GM23248 (cell line): Measurements from ENCODE around the gene NAV2. TPM values are rescaled to one million over a fixed set of nuclear protein-coding genes. Genes with fewer than 3 reads are reported as not detected.

Source experiments
- DNase-seq: peaks from one replicate; pipeline ENCODE4 v3.0.0-alpha.2; 2015
- H2AFZ ChIP-seq: fragments of 200-600 bp; sonication (generic); 2 replicates; pipeline ENCODE4 v1.6.1; 2016; ENCODE audit warnings: antibody characterized with exemption
- H3F3A ChIP-seq: fragments of 200-600 bp; sonication (generic); 2 replicates; pipeline ENCODE4 v1.6.1; 2016; ENCODE audit warnings: mild to moderate bottlenecking, antibody characterized with exemption, mixed run types; ENCODE audit not compliant: insufficient read depth
- H3K27ac ChIP-seq: fragments of 200-600 bp; sonication (generic); 2 replicates; pipeline ENCODE4 v1.5.1; 2016; ENCODE audit warnings: mild to moderate bottlenecking
- H3K27me3 ChIP-seq: fragments of 200-600 bp; sonication (generic); replicated peaks from 2 replicates; pipeline ENCODE4 v1.6.1; 2016; ENCODE audit warnings: mild to moderate bottlenecking; ENCODE audit not compliant: insufficient read depth
- H3K36me3 ChIP-seq: fragments of 200-600 bp; sonication (generic); 2 replicates; pipeline ENCODE4 v1.6.1; 2016; ENCODE audit warnings: low read depth, mild to moderate bottlenecking
- H3K4me1 ChIP-seq: fragments of 200-600 bp; sonication (generic); 2 replicates; pipeline ENCODE4 v1.6.1; 2016; ENCODE audit warnings: mild to moderate bottlenecking; ENCODE audit not compliant: insufficient read depth
- H3K4me2 ChIP-seq: fragments of 200-600 bp; sonication (generic); one replicate; pipeline ENCODE4 v1.6.1; 2016; ENCODE audit warnings: mild to moderate bottlenecking; ENCODE audit not compliant: unreplicated experiment
- H3K4me3 ChIP-seq: fragments of 200-600 bp; sonication (generic); 2 replicates; pipeline ENCODE4 v1.5.1; 2016; ENCODE audit warnings: mild to moderate bottlenecking
- H3K79me2 ChIP-seq: fragments of 200-600 bp; sonication (generic); 2 replicates; pipeline ENCODE4 v1.6.1; 2016; ENCODE audit warnings: mild to moderate bottlenecking; ENCODE audit not compliant: insufficient read depth
- H3K9ac ChIP-seq: fragments of 200-600 bp; sonication (generic); 2 replicates; pipeline ENCODE4 v1.6.1; 2016; ENCODE audit warnings: mild to moderate bottlenecking
- H3K9me2 ChIP-seq: fragments of 200-600 bp; sonication (generic); 2 replicates; pipeline ENCODE4 v1.6.1; 2016; ENCODE audit warnings: mixed run types, mild to moderate bottlenecking, moderate library complexity; ENCODE audit not compliant: insufficient read depth
- H3K9me3 ChIP-seq: fragments of 200-600 bp; sonication (generic); one replicate; pipeline ENCODE4 v1.6.1; 2017; ENCODE audit warnings: low read depth
- H4K20me1 ChIP-seq: fragments of 200-600 bp; sonication (generic); 2 replicates; pipeline ENCODE4 v1.6.0; 2016; ENCODE audit not compliant: insufficient read depth
- EZH2 ChIP-seq: fragments of 200-600 bp; sonication (generic); IDR thresholded peaks from 2 replicates; pipeline ENCODE4 v1.6.1; 2018; ENCODE audit warnings: antibody characterized with exemption, mild to moderate bottlenecking; ENCODE audit not compliant: insufficient read depth, poor library complexity, severe bottlenecking
- EZH2phosphoT487 ChIP-seq: fragments of 200-600 bp; sonication (generic); IDR thresholded peaks from 2 replicates; pipeline ENCODE4 v1.6.1; 2018; ENCODE audit warnings: antibody characterized with exemption, moderate library complexity, mild to moderate bottlenecking, low read depth; ENCODE audit not compliant: insufficient read depth
- WGBS, 2 experiments: methylation state at CpG; one replicate each; pipeline ENCODE4 v1.1.6; 2015 to 2017; ENCODE audit warnings: low lambda C conversion rate in 2 of 2, low coverage in 1 of 2; ENCODE audit errors: missing lambda C conversion rate in 2 of 2; 5-methylcytosine and 5-hydroxymethylcytosine counted together
- in situ Hi-C: fragments of 300-500 bp; cut with MboI; formaldehyde crosslinking; loops from 2 replicates; pipeline ENCODE4 v1.15.0; 2020
- polyA plus RNA-seq: library from polyadenylated mRNA; unstranded; fragments of >200 nt; fragmentation: Nextera tagmentation; extraction: Ambion mirVana; gene quantifications from 2 replicates; pipeline ENCODE4 v1.2.1, GENCODE V29; 2016
- total RNA-seq: library from RNA; depleted of rRNA; stranded (reverse); fragments of >200 nt; shearing (Covaris generic); gene quantifications from 2 replicates; pipeline ENCODE4 v1.2.3, GENCODE V29; 2014

Gene NAV2
- total and polyA plus RNA-seq, 2 experiments from 2014 or later = 5.7 to 11.9 TPM

DNA sequence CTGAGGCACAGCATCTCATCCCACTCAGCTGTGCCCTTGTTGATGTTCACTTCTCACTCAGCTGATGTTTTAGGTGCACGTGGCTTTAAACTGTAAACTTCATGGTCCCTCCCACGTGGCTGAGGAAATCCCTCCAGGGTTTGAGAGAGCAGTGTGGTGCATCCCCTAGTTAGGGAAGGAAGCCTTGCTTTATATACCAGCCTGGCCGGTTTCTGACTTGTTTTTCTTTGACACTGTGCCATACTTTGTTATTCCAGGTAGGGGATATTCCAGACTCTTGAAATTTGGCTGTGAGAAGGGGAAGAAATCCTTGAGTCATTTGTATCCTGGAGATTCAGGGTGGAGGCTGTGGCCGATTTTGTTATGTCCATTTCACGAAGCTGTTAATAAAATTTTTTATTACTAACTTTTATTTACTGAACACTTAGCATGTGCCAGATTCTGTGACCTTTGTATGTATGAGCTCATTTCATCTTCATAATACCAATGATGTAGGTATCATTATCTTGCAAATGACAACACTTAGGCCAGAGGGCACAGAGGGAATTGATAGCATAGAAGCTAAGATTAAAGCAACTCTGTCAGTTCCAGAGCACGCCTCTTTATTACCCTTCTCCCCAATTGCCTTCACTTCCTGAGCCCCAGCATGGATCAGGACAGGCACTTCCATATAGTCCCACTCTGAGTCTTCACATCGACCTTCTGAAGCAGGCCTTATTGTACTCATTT is 116.6 kb downstream of the NAV2 start:
- TF ChIP-seq EZH2phosphoT487 (no peak), EZH2 (no peak)
- no peaks in the 10 kb centered on the region for H3K4me1 ChIP-seq

GRCh38 chr11:19832086-19832750 is 119.6 kb downstream of the NAV2 start:
- no peaks in the 10 kb centered on the region for H3K4me1 ChIP-seq
- WGBS, 2 experiments = 90 to 92% methylated on average over 12 of the region's 12 CpGs
- no peak for DNase-seq
- H3K4me2 ChIP-seq = no peak overlapping the region
- H3K27ac ChIP-seq = no peak overlapping the region
- peaks cover 12% of the 10 kb centered on the region; the same call in 1 of the 2 replicates for H3K36me3 ChIP-seq
- H3K79me2 ChIP-seq = peaks cover 94% of the 10 kb centered on the region
- TF ChIP-seq EZH2phosphoT487 (no peak), EZH2 (no peak)
- no peaks in the 10 kb centered on the region for H3F3A ChIP-seq
- H3K4me3 ChIP-seq = no peak overlapping the region
- H2AFZ ChIP-seq = no peak overlapping the region
- no peaks in the 10 kb centered on the region for H3K9me2 ChIP-seq
- no peaks in the 10 kb centered on the region for H4K20me1 ChIP-seq
- in situ Hi-C loops = no loop called here
- no peaks in the 10 kb centered on the region for H3K27me3 ChIP-seq
- no peak overlapping the region for H3K9ac ChIP-seq
- H3K9me3 ChIP-seq = no peaks in the 10 kb centered on the region

More for the DNA sequence above, 116.6 kb downstream of the NAV2 start:
- no peak for DNase-seq
- Histone ChIP-seq H3K4me3 (no peak overlapping the region), H3K36me3 (peaks cover 7% of the 10 kb centered on the region; the same call in 1 of the 2 replicates), H3K4me2 (no peak overlapping the region), H3F3A (0 out of 2 replicates have a peak, but pooled peaks cover 9% of the 10 kb centered on the region), H2AFZ (no peak overlapping the region), H3K79me2 (peaks cover 97% of the 10 kb centered on the region), H3K27me3 (no peaks in the 10 kb centered on the region), H3K9me3 (no peaks in the 10 kb centered on the region), H3K9ac (no peak overlapping the region), H4K20me1 (no peaks in the 10 kb centered on the region), H3K27ac (no peak overlapping the region), H3K9me2 (no peaks in the 10 kb centered on the region)
- 57 to 63% methylated on average over 7 of the region's 7 CpGs for WGBS, 2 experiments
- in situ Hi-C loops = no loop called here

- H4K20me1 ChIP-seq = no peaks in the 10 kb centered on the region
- DNase-seq = no peak
- TF ChIP-seq EZH2 (no peak), EZH2phosphoT487 (no peak)
- no peak overlapping the region for H2AFZ ChIP-seq
- in situ Hi-C loops = no loop called here
- no peak overlapping the region for H3K27ac ChIP-seq
- H3K4me3 ChIP-seq = no peak overlapping the region
- H3K4me1 ChIP-seq = no peaks in the 10 kb centered on the region
- H3K4me2 ChIP-seq = no peak overlapping the region
- no peaks in the 10 kb centered on the region for H3K9me3 ChIP-seq
- peaks cover 12% of the 10 kb centered on the region; the same call in 1 of the 2 replicates for H3K36me3 ChIP-seq
- no peaks in the 10 kb centered on the region for H3K27me3 ChIP-seq
- no peaks in the 10 kb centered on the region for H3K9me2 ChIP-seq
- peaks cover 94% of the 10 kb centered on the region for H3K79me2 ChIP-seq
- no peak overlapping the region for H3K9ac ChIP-seq
- 88 to 89% methylated on average over 3 of the region's 3 CpGs for WGBS, 2 experiments
- 0 out of 2 replicates have a peak, but pooled peaks cover 3% of the 10 kb centered on the region for H3F3A ChIP-seq
These were observed 120.3 kb downstream of the NAV2 start for GRCh38 chr11:19832901-19833300.

DNA sequence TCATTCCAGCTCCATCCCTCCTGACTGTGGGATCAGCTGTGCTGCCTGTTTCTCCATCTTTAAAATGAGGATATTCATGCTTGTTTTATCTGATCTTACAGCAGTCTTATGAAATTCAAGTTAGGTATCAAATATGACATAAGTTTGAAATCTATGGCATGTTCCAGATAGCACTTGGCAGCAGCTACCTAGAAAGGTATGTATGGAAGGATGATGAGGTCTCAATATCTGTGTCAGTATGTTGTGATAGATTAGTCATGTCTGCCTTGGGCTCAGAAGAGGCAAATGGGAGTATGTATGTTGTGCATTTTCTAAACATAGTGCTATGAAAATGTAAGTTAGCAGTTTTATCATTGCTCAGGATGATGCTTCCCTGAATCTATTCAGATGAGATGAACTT is 122.1 kb downstream of the NAV2 start:
- Histone ChIP-seq H3K27ac (no peak overlapping the region), H3K4me1 (no peaks in the 10 kb centered on the region), H3K9me3 (no peaks in the 10 kb centered on the region), H3K79me2 (peaks cover 94% of the 10 kb centered on the region), H3F3A (peaks cover 3% of the 10 kb centered on the region; the same call in 1 of the 2 replicates), H2AFZ (no peak overlapping the region), H4K20me1 (no peaks in the 10 kb centered on the region), H3K9me2 (no peaks in the 10 kb centered on the region), H3K9ac (no peak overlapping the region), H3K4me3 (no peak overlapping the region), H3K4me2 (no peak overlapping the region), H3K27me3 (no peaks in the 10 kb centered on the region), H3K36me3 (peaks cover 12% of the 10 kb centered on the region; the same call in 1 of the 2 replicates)
- in situ Hi-C loops = no loop called here
- TF ChIP-seq EZH2phosphoT487 (no peak), EZH2 (no peak)
- DNase-seq = no peak
